Right kidney (tissue), 1 donor: ENCODE results near the gene SUSD1.
"Not testable (repeated sequence)": the region's sequence is repeated elsewhere in the genome, so short reads cannot be mapped to it uniquely, and the experiment has no call there.

ENCODE experiments used
- DNase-seq: peaks from one replicate; pipeline ENCODE4 v3.0.0-alpha.2; 2016

The SUSD1 gene

GRCh38 chr9:112174222-112174964, 704 bp downstream of the SUSD1 start:
- DNase-seq = peak; percentile 74

GRCh38 chr9:112173489-112174221, 1.4 kb downstream of the SUSD1 start:
- DNase-seq = no peak

- no peak for DNase-seq
These were observed 4.1 kb downstream of the SUSD1 start for GRCh38 chr9:112170968-112171367.

- no peak for DNase-seq
These were observed 4.9 kb downstream of the SUSD1 start for GRCh38 chr9:112170235-112170634.

GRCh38 chr9:112169368-112169767, 5.7 kb downstream of the SUSD1 start:
- no peak for DNase-seq

GRCh38 chr9:112168197-112168596, 6.9 kb downstream of the SUSD1 start:
- DNase-seq = no peak

- DNase-seq = peak; percentile 40
These were observed 8.6 kb downstream of the SUSD1 start for GRCh38 chr9:112166176-112167140.

- no peak for DNase-seq
These were observed 12.3 kb downstream of the SUSD1 start for GRCh38 chr9:112162621-112163413.

GRCh38 chr9:112159781-112160180, 15.3 kb downstream of the SUSD1 start:
- no peak for DNase-seq

- no peak for DNase-seq
These were observed 16.3 kb downstream of the SUSD1 start for GRCh38 chr9:112158656-112159367.

- no peak for DNase-seq
These were observed 17.1 kb downstream of the SUSD1 start for GRCh38 chr9:112157961-112158360.

GRCh38 chr9:112157087-112157486, 18.0 kb downstream of the SUSD1 start:
- DNase-seq = no peak

- no peak for DNase-seq
These were observed 25.9 kb downstream of the SUSD1 start for GRCh38 chr9:112149211-112149610.

- no peak for DNase-seq
These were observed 29.2 kb downstream of the SUSD1 start for GRCh38 chr9:112145886-112146285.

GRCh38 chr9:112144807-112145206, 30.3 kb downstream of the SUSD1 start:
- DNase-seq = no peak

GRCh38 chr9:112142420-112142819, 32.7 kb downstream of the SUSD1 start:
- no peak for DNase-seq

- no peak for DNase-seq
These were observed 34.2 kb downstream of the SUSD1 start for GRCh38 chr9:112140936-112141335.

- no peak for DNase-seq
These were observed 38.0 kb downstream of the SUSD1 start for GRCh38 chr9:112137066-112137465.

GRCh38 chr9:112135706-112136105, 39.4 kb downstream of the SUSD1 start:
- DNase-seq = no peak

- DNase-seq = not testable (repeated sequence)
These were observed 41.3 kb downstream of the SUSD1 start for GRCh38 chr9:112133806-112134205.

- no peak for DNase-seq
These were observed 42.7 kb downstream of the SUSD1 start for GRCh38 chr9:112132356-112132755.
